Measurements from ENCODE around the gene MYF5.

MYF5 gene

GRCh38 chr12:80763874-80764273 lies 47.2 kb downstream of the MYF5 start:
- DNase-seq (ENCODE audit: low read depth in 2 of 2, low spot score in 1 of 2), result no peak

GRCh38 chr12:80766210-80766609 lies 49.5 kb downstream of the MYF5 start:
- no peak for DNase-seq (ENCODE audit: low read depth in 2 of 2, low spot score in 1 of 2)

GRCh38 chr12:80766897-80767296 lies 50.2 kb downstream of the MYF5 start:
- DNase-seq (ENCODE audit: low read depth in 2 of 2, low spot score in 1 of 2), result no peak
